C4-2B (cell line): ENCODE results near the gene GPRIN1.

Source experiments
- ZFX ChIP-seq: fragments of 450-650 bp; IDR thresholded peaks from 2 replicates; pipeline ENCODE4 v1.6.1; 2017
- TF ChIP-seq, protein P1 (sequence below): fragments of 450-650 bp; conservative IDR thresholded peaks from 2 replicates; pipeline ENCODE4 v1.5.1; 2017; ENCODE audit warnings: mild to moderate bottlenecking

DNA sequence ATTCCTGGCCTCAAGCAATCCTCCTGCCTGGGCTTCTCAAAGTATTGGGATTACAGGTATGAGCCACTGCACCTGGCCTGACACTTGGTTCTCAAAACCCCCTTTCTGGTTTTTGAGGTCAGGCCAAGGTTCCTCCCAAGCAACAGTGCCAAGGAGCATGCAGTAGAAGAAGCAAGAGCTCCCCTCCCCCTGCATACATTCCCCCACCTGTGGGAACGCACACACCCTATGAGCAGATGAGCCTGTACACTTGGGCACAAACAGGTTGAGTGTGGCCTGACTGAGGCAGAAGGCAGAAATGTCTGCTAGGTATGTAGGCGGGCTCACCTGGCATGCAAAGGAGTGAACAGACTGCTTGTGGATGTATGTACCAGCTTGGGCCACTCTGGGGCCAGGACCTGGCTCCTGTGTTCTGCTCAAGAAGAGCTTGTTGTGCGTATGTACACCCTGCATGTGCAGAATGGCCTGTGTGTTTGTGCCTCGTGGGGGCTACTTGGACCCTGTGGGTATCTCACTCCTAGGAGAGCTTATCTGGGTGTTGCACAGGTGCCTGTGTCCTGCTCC lies 1.7 kb downstream of the GPRIN1 start:
- TF ChIP-seq, protein P1, sequence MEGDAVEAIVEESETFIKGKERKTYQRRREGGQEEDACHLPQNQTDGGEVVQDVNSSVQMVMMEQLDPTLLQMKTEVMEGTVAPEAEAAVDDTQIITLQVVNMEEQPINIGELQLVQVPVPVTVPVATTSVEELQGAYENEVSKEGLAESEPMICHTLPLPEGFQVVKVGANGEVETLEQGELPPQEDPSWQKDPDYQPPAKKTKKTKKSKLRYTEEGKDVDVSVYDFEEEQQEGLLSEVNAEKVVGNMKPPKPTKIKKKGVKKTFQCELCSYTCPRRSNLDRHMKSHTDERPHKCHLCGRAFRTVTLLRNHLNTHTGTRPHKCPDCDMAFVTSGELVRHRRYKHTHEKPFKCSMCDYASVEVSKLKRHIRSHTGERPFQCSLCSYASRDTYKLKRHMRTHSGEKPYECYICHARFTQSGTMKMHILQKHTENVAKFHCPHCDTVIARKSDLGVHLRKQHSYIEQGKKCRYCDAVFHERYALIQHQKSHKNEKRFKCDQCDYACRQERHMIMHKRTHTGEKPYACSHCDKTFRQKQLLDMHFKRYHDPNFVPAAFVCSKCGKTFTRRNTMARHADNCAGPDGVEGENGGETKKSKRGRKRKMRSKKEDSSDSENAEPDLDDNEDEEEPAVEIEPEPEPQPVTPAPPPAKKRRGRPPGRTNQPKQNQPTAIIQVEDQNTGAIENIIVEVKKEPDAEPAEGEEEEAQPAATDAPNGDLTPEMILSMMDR, result no peak
- no peak for TF ChIP-seq ZFX
